ENCODE results near the gene CELF3. TPM values are rescaled to one million over a fixed set of nuclear protein-coding genes. Genes with fewer than 3 reads are reported as not detected.
A peak's percentile ranks its signal among the peaks of the same experiment; 100 is the strongest.

CELF3 gene
- not detected for total RNA-seq

- Mint-ChIP-seq H3K4me1 (peaks cover 21% of the 10 kb centered on the region), H3K27ac (no peak within 1 kb of the TSS), H3K27me3 (peaks cover 50% of the 10 kb centered on the region), H3K4me3 (no peak within 1 kb of the TSS), H3K9me3 (ENCODE audit: low read depth) (no peaks in the 10 kb centered on the region), H3K36me3 (ENCODE audit: low read depth) (no peaks in the 10 kb centered on the region)
- ChIA-PET CTCF (interaction anchor here (0.6 to 1.0 kb wide), 4 partner anchors 18 to 192 kb away, joined by 3 to 5 read pairs (median 3); no protein-coding TSS in a partner anchor), POLR2A (interaction anchor here (0.6 kb wide), 1 partner anchor 12 kb away, joined by 3 read pairs; no protein-coding TSS in a partner anchor)
- intact Hi-C loops (cut with DNase I, micrococcal nuclease), result no loop called here
- ATAC-seq (no peak), DNase-seq (peak; percentile 17)
Measured at GRCh38 chr1:151716771-151717631, at the start of gene CELF3. CELF3 (minus strand) TSS chr1:151716803; CDS start chr1:151716020, 783 bp downstream.

DNA sequence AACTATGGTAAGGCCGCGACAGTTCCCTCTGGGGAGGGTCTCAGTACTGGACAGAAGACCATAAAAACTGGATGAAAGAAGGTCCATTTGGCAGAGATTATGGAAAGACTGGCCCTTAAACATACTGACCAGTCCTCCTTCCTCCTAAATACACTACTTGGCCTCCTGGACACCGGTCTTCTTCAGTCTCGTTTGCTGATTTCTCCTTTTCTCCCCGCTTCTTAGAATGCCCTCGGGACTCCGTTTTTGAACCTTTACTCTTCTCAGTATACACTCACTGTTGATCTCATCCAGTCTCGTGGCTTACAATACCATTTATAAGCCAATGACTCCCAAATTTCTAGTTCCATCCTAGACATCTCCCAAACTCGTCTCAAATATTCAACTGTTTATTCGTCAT, 47.4 kb upstream of the CELF3 start:
- CTCF ChIA-PET, result interaction anchor here (0.8 to 2.4 kb wide), 7 partner anchors 25 to 183 kb away, joined by 3 to 17 read pairs (median 4); partner anchors contain the start of gene TDRKH
- ATAC-seq (no peak), DNase-seq (no peak)
- intact Hi-C loops (cut with DNase I, micrococcal nuclease), result loop anchor here (1.0 to 5.0 kb wide), 6 partner anchors 26 to 437 kb away; partner anchors contain the start of genes TDRKH (in 2 of the 2), C2CD4D (in 1 of the 2), PI4KB (in 1 of the 2) and PSMB4 (in 1 of the 2)
- H3K27ac Mint-ChIP-seq, result peak overlapping the region; percentile 95
- POLR2A ChIA-PET, result interaction anchor here (1.0 kb wide), 1 partner anchor 58 kb away, joined by 4 read pairs; no protein-coding TSS in a partner anchor
- H3K9me3 Mint-ChIP-seq (ENCODE audit: low read depth), result no peaks in the 10 kb centered on the region
- peak overlapping the region; percentile 89 for H3K4me3 Mint-ChIP-seq
- H3K4me1 Mint-ChIP-seq, result peaks cover 24% of the 10 kb centered on the region
- no peaks in the 10 kb centered on the region for H3K27me3 Mint-ChIP-seq
- peaks cover 27% of the 10 kb centered on the region for H3K36me3 Mint-ChIP-seq (ENCODE audit: low read depth)

DNA sequence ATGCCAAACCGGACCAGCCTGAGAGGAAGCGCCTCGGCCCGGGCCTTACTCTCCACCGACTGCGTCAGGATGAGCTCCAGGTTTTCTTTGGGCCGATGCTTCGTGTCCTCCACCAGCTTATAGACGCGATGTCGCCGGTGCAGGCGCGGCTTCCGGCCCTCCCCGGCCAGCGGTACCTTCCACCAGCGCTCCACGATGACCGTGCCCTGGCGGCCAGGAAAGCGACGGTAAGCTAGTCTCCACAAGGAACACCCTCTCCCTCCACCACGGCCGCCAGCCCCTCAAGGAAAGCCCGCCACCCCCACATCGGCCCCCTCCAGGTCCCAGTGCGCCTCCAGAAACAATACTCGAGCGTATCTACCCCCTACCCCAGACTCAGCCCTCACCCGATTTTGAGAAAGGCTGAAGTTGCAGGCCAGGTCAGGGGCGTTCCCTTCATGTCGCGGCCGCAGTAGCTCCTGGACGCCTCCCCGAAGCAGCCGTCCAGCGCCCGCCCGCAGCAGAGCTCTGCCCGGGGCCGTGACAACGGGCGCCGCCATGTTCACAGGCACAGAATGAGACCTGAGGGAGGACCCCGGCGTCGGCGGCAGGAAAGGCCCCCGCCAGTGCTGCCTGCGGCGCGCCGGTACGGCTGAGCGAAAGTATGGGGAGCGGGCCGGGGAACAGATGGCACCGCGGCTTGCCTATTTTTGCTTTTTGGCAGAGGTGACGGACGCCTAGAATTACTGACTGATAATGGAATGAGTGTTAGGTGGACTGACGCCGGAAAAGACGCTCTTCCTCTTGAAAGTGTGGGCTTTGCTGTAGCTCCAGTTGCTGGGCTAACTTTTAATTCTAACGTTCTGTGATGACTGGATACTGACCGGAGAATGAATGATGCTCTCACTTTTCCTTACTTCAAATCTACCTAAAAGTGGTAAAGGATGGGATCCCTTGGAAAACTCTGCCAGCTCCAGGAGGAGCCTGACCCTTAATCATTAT, 46.6 kb upstream of the CELF3 start, which contains the start of gene MRPL9:
TSS of gene MRPL9 (minus strand) at position 556 of the 981 bp plus-strand sequence. CDS start at position 539, 17 bp downstream.
- ChIA-PET CTCF (interaction anchor here (0.6 to 2.4 kb wide), 14 partner anchors 14 to 391 kb away, joined by 3 to 17 read pairs (median 3); partner anchors contain the start of genes SELENBP1 and TDRKH), POLR2A (interaction anchor here (0.6 to 1.4 kb wide), 5 partner anchors 26 to 562 kb away, joined by 3 to 7 read pairs (median 4); partner anchors contain the start of gene TDRKH)
- peaks cover 24% of the 10 kb centered on the region for H3K4me1 Mint-ChIP-seq
- ATAC-seq (peak; percentile 99), DNase-seq (peak; percentile 94)
- intact Hi-C loops (cut with DNase I, micrococcal nuclease), result loop anchor here (1.0 to 5.0 kb wide), 6 partner anchors 27 to 436 kb away; partner anchors contain the start of genes TDRKH (in 2 of the 2), C2CD4D (in 1 of the 2), PI4KB (in 1 of the 2) and PSMB4 (in 1 of the 2)
- no peaks in the 10 kb centered on the region for H3K9me3 Mint-ChIP-seq (ENCODE audit: low read depth)
- peak within 1 kb of the TSS; percentile 89 for H3K4me3 Mint-ChIP-seq
- H3K27ac Mint-ChIP-seq, result peak within 1 kb of the TSS; percentile 95
- peaks cover 27% of the 10 kb centered on the region for H3K36me3 Mint-ChIP-seq (ENCODE audit: low read depth)
- no peaks in the 10 kb centered on the region for H3K27me3 Mint-ChIP-seq

- DNase-seq (no peak), ATAC-seq (no peak)
- Mint-ChIP-seq H3K4me1 (peaks cover 33% of the 10 kb centered on the region), H3K9me3 (ENCODE audit: low read depth) (no peaks in the 10 kb centered on the region), H3K36me3 (ENCODE audit: low read depth) (peaks cover 30% of the 10 kb centered on the region), H3K27me3 (no peaks in the 10 kb centered on the region), H3K27ac (peak overlapping the region; percentile 42), H3K4me3 (no peak overlapping the region)
- POLR2A ChIA-PET, result interaction anchor here (0.6 kb wide), 2 partner anchors 34 to 236 kb away, joined by 3 to 4 read pairs; no protein-coding TSS in a partner anchor
- intact Hi-C loops (cut with DNase I, micrococcal nuclease), result loop anchor here in 1 of 2 experiments (5.0 kb wide), 1 partner anchor 77 kb away; the partner anchor contains the start of gene C2CD4D
- CTCF ChIA-PET, result no interaction called here
Measured at GRCh38 chr1:151760597-151761385, 44.2 kb upstream of the CELF3 start.

DNA sequence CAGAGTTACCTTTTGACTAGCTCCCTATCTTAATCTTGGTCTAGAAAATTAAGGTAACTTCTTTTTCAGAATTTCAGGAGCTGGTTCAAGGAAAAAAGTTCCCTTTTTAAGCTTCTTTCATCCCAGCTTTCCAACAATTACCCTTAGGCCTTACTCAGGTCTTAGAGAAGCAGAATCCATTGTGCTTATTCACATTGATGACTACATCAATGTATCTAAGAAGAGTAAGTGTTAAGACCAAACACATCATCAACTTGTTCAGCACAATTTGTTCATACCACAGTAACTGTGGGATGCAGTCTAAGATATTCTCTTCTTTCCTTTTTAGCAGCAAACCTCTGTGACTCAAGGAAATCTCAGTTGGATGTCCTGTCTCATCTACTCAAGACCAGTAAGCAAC, 42.6 kb upstream of the CELF3 start:
- intact Hi-C loops (cut with DNase I, micrococcal nuclease), result no loop called here
- Mint-ChIP-seq H3K27ac (no peak overlapping the region), H3K27me3 (no peaks in the 10 kb centered on the region), H3K9me3 (ENCODE audit: low read depth) (no peaks in the 10 kb centered on the region), H3K4me1 (peaks cover 28% of the 10 kb centered on the region), H3K36me3 (ENCODE audit: low read depth) (peaks cover 30% of the 10 kb centered on the region), H3K4me3 (no peak overlapping the region)
- ChIA-PET CTCF (interaction anchor here (0.6 to 1.2 kb wide), 3 partner anchors 16 to 377 kb away, joined by 3 read pairs; no protein-coding TSS in a partner anchor), POLR2A (interaction anchor here (1.1 kb wide), 1 partner anchor 62 kb away, joined by 3 read pairs; no protein-coding TSS in a partner anchor)
- DNase-seq (no peak), ATAC-seq (no peak)

- intact Hi-C loops (cut with DNase I, micrococcal nuclease), result no loop called here
- ATAC-seq, result peak; percentile 92
- Mint-ChIP-seq H3K27me3 (peaks cover 3% of the 10 kb centered on the region), H3K27ac (peak overlapping the region; percentile 27), H3K36me3 (ENCODE audit: low read depth) (peaks cover 20% of the 10 kb centered on the region), H3K4me1 (peaks cover 13% of the 10 kb centered on the region), H3K4me3 (no peak overlapping the region), H3K9me3 (ENCODE audit: low read depth) (no peaks in the 10 kb centered on the region)
- ChIA-PET POLR2A (interaction anchor here (0.7 kb wide), 2 partner anchors 245 to 281 kb away, joined by 3 to 4 read pairs; partner anchors contain the start of gene CGN), CTCF (interaction anchor here (0.6 kb wide), 1 partner anchor 190 kb away, joined by 3 read pairs; no protein-coding TSS in a partner anchor)
- no peak for DNase-seq
Measured at GRCh38 chr1:151756291-151756690, 39.7 kb upstream of the CELF3 start.

DNA sequence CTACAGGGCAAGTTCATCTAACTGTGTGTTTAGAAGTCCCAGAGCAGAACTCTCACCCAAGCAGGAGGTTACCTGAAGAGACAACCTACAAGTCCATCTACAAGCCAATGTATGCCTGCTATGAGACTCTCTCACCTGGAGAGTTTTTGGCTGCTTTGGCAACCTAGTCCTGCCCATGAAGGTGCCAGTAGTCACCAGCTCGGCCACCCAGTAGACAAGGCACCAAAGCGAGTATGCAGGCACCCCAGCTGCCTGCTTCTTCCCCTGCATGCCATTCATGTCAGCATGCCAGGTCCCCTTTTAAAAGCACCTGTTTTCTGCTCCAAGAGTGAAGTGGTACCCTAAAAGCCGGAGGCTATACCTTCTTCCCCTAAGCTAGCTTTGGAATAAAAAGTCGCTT, 24.9 kb upstream of the CELF3 start:
- no peak for DNase-seq
- Mint-ChIP-seq H3K36me3 (ENCODE audit: low read depth) (no peaks in the 10 kb centered on the region), H3K4me3 (no peak overlapping the region), H3K4me1 (no peaks in the 10 kb centered on the region), H3K27ac (no peak overlapping the region), H3K9me3 (ENCODE audit: low read depth) (peaks cover 10% of the 10 kb centered on the region), H3K27me3 (peaks cover 9% of the 10 kb centered on the region)
- no peak for ATAC-seq
- POLR2A ChIA-PET, result no interaction called here
- CTCF ChIA-PET, result interaction anchor here (0.6 kb wide), 1 partner anchor 200 kb away, joined by 3 read pairs; no protein-coding TSS in a partner anchor
- intact Hi-C loops (cut with DNase I, micrococcal nuclease), result no loop called here

GRCh38 chr1:151739590-151740355, 23.2 kb upstream of the CELF3 start:
- Mint-ChIP-seq H3K4me1 (no peaks in the 10 kb centered on the region), H3K27me3 (peaks cover 1% of the 10 kb centered on the region), H3K27ac (no peak overlapping the region), H3K4me3 (no peak overlapping the region), H3K36me3 (ENCODE audit: low read depth) (no peaks in the 10 kb centered on the region), H3K9me3 (ENCODE audit: low read depth) (peaks cover 10% of the 10 kb centered on the region)
- no peak for ATAC-seq
- DNase-seq, result no peak
- intact Hi-C loops (cut with DNase I, micrococcal nuclease), result loop anchor here (5.0 to 10.0 kb wide), 3 partner anchors 202 to 435 kb away; no protein-coding TSS in a partner anchor
- CTCF ChIA-PET, result no interaction called here
- POLR2A ChIA-PET, result no interaction called here

GRCh38 chr1:151737479-151737878, 20.9 kb upstream of the CELF3 start:
- H3K27me3 Mint-ChIP-seq, result peaks cover 1% of the 10 kb centered on the region
- no peak overlapping the region for H3K27ac Mint-ChIP-seq
- no peak overlapping the region for H3K4me3 Mint-ChIP-seq
- ChIA-PET POLR2A (no interaction called here), CTCF (interaction anchor here (0.7 kb wide), 1 partner anchor 36 kb away, joined by 4 read pairs; no protein-coding TSS in a partner anchor)
- peaks cover 10% of the 10 kb centered on the region for H3K9me3 Mint-ChIP-seq (ENCODE audit: low read depth)
- no peak for DNase-seq
- no peaks in the 10 kb centered on the region for H3K36me3 Mint-ChIP-seq (ENCODE audit: low read depth)
- no peaks in the 10 kb centered on the region for H3K4me1 Mint-ChIP-seq
- intact Hi-C loops (cut with DNase I, micrococcal nuclease), result loop anchor here (5.0 to 10.0 kb wide), 3 partner anchors 200 to 433 kb away; no protein-coding TSS in a partner anchor
- no peak for ATAC-seq

Data from activated CD4-positive, alpha-beta T cell treated with anti-CD3 and anti-CD28 coated beads for 36 hours (primary cell).